GM19463 (cell line): ENCODE measurements around the gene SLCO1B3.
"Not testable (repeated sequence)": the region's sequence is repeated elsewhere in the genome, so short reads cannot be mapped to it uniquely, and the experiment has no call there.

Experiments
- ATAC-seq: cut with Tn5 transposase; IDR thresholded peaks from one replicate; pipeline ENCODE4 v1.9.1; 2021; ENCODE audit warnings: mild to moderate bottlenecking, moderate library complexity; ENCODE audit not compliant: unreplicated experiment

SLCO1B3 gene

GRCh38 chr12:20810487-20810886 is at the start of gene SLCO1B3:
TSS of gene SLCO1B3 (plus strand) at chr12:20810705. CDS start at chr12:20815739, 5,034 bp downstream.
- no peak for ATAC-seq

- no peak for ATAC-seq
These were observed 33.1 kb upstream of the SLCO1B3 start for GRCh38 chr12:20777420-20777819.

GRCh38 chr12:20778969-20779368 is 31.5 kb upstream of the SLCO1B3 start:
- ATAC-seq: no peak

- ATAC-seq: not testable (repeated sequence)
These were observed 30.5 kb upstream of the SLCO1B3 start for GRCh38 chr12:20779971-20780370.

- not testable (repeated sequence) for ATAC-seq
These were observed 26.6 kb upstream of the SLCO1B3 start for GRCh38 chr12:20783796-20784357.

- no peak for ATAC-seq
These were observed 17.5 kb upstream of the SLCO1B3 start for GRCh38 chr12:20792971-20793370.

- ATAC-seq: no peak
These were observed 12.0 kb upstream of the SLCO1B3 start for GRCh38 chr12:20798554-20798953.

- ATAC-seq: no peak
These were observed 10.3 kb upstream of the SLCO1B3 start for GRCh38 chr12:20800160-20800559.

GRCh38 chr12:20801035-20801434 is 9.5 kb upstream of the SLCO1B3 start:
- no peak for ATAC-seq

- no peak for ATAC-seq
These were observed 4.6 kb upstream of the SLCO1B3 start for GRCh38 chr12:20805921-20806320.

- ATAC-seq: no peak
These were observed 3.1 kb upstream of the SLCO1B3 start for GRCh38 chr12:20807192-20808080.

GRCh38 chr12:20808521-20808920 is 2.0 kb upstream of the SLCO1B3 start:
- no peak for ATAC-seq

- no peak for ATAC-seq
These were observed 5.1 kb downstream of the SLCO1B3 start for GRCh38 chr12:20815574-20815973.

- no peak for ATAC-seq
These were observed 11.9 kb downstream of the SLCO1B3 start for GRCh38 chr12:20822415-20822814.

- no peak for ATAC-seq
These were observed 12.4 kb downstream of the SLCO1B3 start for GRCh38 chr12:20822925-20823324.

GRCh38 chr12:20829919-20830318 is 19.4 kb downstream of the SLCO1B3 start:
- no peak for ATAC-seq

- no peak for ATAC-seq
These were observed 20.0 kb downstream of the SLCO1B3 start for GRCh38 chr12:20830456-20830855.

GRCh38 chr12:20832911-20833310 is 22.4 kb downstream of the SLCO1B3 start:
- ATAC-seq: no peak

GRCh38 chr12:20852649-20853048 is 42.1 kb downstream of the SLCO1B3 start:
- ATAC-seq: no peak

GRCh38 chr12:20863056-20863455 is 52.6 kb downstream of the SLCO1B3 start:
- no peak for ATAC-seq

GRCh38 chr12:20865873-20866272 is 55.4 kb downstream of the SLCO1B3 start:
- ATAC-seq: no peak

GRCh38 chr12:20868277-20868676 is 57.8 kb downstream of the SLCO1B3 start:
- ATAC-seq: no peak
